Esophagus muscularis mucosa (tissue), 4 donors: Measurements from ENCODE around the gene ERGIC1. TPM values are rescaled to one million over a fixed set of nuclear protein-coding genes. Genes with fewer than 3 reads are reported as not detected.
A peak's percentile ranks its signal among the peaks of the same experiment; 100 is the strongest.

Experiments
- DNase-seq: peaks from one replicate; pipeline ENCODE4 v3.0.0-alpha.2; 2017; ENCODE audit errors: extremely low spot score
- H3K27ac ChIP-seq, 4 donors: fragments of 200-600 bp; sonication (generic); replicated peaks in 1 of 4; 1 replicate in 3 of 4; 2 replicates in 1 of 4; pipeline ENCODE4 v1.5.1; 2016 to 2019; ENCODE audit warnings: mild to moderate bottlenecking in 1 of 4
- H3K27me3 ChIP-seq, 4 donors: fragments of 200-600 bp; sonication (generic); one replicate each; pipeline versions ENCODE4 v1.5.1 to v1.6.0; 2016 to 2019
- H3K36me3 ChIP-seq, 4 donors: fragments of 200-600 bp; sonication (generic); one replicate each; pipeline ENCODE4 v1.5.1; 2016 to 2019
- H3K4me1 ChIP-seq, 4 donors: fragments of 200-600 bp; sonication (generic); one replicate each; pipeline ENCODE4 v1.5.1; 2016 to 2019
- H3K4me3 ChIP-seq, 4 donors: fragments of 200-600 bp; sonication (generic); 1 replicate in 2 of 4; 2 replicates in 2 of 4; pipeline ENCODE4 v1.5.1; 2016 to 2019; ENCODE audit warnings: mild to moderate bottlenecking in 4 of 4, moderate library complexity in 1 of 4
- H3K9me3 ChIP-seq, 4 donors: fragments of 200-600 bp; sonication (generic); 1 replicate in 3 of 4; 2 replicates in 1 of 4; pipeline ENCODE4 v1.5.1; 2016 to 2019
- EP300 ChIP-seq: sonication (generic); formaldehyde crosslinking; IDR thresholded peaks from one replicate; pipeline ENCODE4 v1.6.1; 2017; ENCODE audit warnings: antibody characterized with exemption
- POLR2A ChIP-seq: fragments of 450-650 bp; IDR thresholded peaks from one replicate; pipeline ENCODE4 v1.6.1; 2017; ENCODE audit warnings: antibody characterized with exemption, moderate library complexity, mild to moderate bottlenecking, low read depth
- POLR2AphosphoS5 ChIP-seq, 2 donors: sonication (generic); formaldehyde crosslinking; IDR thresholded peaks; one replicate each; pipeline ENCODE4 v1.6.1; 2017; ENCODE audit warnings: antibody characterized with exemption in 2 of 2
- WGBS: methylation state at CpG from one replicate; pipeline ENCODE4 v1.1.5; 2018; 5-methylcytosine and 5-hydroxymethylcytosine counted together
- intact Hi-C: fragments of 100-400 bp; cut with DNase I; formaldehyde crosslinking; loops from one replicate; pipeline ENCODE4 v1.15.1; 2023
- small RNA-seq, 3 donors: library from RNA; depleted of rRNA; stranded (forward); fragments of <200 nt; gene quantifications; one replicate each; pipeline ENCODE3, GENCODE V24; 2016
- total RNA-seq, 4 donors: library from RNA; depleted of rRNA; stranded (reverse); fragments of >200 nt; gene quantifications; one replicate each; pipeline versions ENCODE4 v1.1.0 to v1.2.1, GENCODE V29; 2016
- TF ChIP-seq, protein P1 (sequence below), 3 experiments: fragments of 200-600 bp in 2 of 3; fragments of 450-650 bp in 1 of 3; sonication (generic) in 2 of 3; IDR thresholded peaks; one replicate each; pipeline ENCODE4 v1.5.1; 2017 to 2019; ENCODE audit warnings: antibody characterized with exemption in 3 of 3, mild to moderate bottlenecking in 2 of 3, moderate library complexity in 1 of 3

ERGIC1 gene
- total RNA-seq, 4 donors from 2014 or later: 105 to 161 (median 145) TPM

DNA sequence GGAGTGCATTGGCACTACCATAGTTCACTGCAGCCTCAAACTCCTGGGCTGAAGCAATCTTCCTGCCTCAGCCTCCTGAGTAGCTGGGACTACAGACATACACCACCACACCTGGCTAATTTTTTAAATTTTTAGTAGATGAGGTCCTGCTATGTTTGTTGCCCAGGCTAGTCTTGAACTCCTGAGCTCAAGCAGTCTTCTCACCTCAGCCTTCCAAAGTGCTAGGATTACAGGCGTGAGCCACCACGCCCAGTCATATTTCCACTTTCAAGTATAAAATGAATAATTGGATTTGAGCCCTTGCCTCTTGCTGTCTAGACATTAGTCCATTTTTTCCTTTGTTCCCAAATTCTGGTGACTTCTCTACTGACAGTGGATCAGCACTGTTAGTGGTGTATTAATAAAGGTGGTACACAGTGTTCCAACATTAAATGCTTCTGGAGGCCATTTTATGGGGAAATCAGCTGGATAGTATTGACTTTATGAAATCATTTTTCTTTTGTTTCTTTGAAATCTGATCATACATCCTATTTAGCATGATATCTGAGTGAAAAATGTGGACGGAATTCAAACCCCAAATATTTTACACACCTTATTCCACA is 165.4 kb downstream of the ERGIC1 start:
- Histone ChIP-seq H3K36me3 (peaks cover 19 to 41% (median 26%) of the 10 kb centered on the region in 4 donors), H3K27me3 (peaks cover 0 to 3% (median 0%) of the 10 kb centered on the region in 4 donors), H3K4me3 (no peak overlapping the region), H3K27ac (peak overlapping the region; percentile 26 to 60 (median 38)), H3K9me3 (no peaks in the 10 kb centered on the region), H3K4me1 (peaks cover 37 to 56% (median 45%) of the 10 kb centered on the region in 4 donors)
- no peak for DNase-seq
- TF ChIP-seq POLR2AphosphoS5 (IDR thresholded peaks at IDR 0.05): peak in 1 of 2 donors; percentile 10
- TF ChIP-seq POLR2A: no peak
- WGBS: 86% methylated on average over 3 of the region's 3 CpGs
- intact Hi-C loops: no loop called here

DNA sequence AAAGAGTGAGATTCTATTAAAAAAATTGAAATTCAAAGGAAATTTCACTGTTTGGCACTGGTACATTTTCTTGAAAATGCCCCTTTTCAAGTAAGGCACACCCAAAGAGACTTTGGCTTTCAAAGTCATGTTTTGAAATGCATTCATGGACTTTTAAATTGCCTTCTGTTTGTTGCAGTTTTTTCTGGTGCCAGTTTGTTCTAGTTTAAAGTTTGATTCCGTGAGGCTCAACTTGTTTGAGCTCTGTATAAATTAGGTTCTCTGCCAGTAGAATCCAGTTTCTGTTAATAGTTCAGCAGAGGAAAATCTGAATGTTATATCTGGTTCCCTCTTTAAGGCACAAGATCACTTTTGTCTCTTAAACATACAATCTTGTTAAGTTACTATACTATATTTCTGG is 165.9 kb downstream of the ERGIC1 start:
- Histone ChIP-seq H3K27ac (peak overlapping the region; percentile 26 to 60 (median 38)), H3K9me3 (no peaks in the 10 kb centered on the region), H3K4me3 (no peak overlapping the region), H3K36me3 (peaks cover 17 to 36% (median 24%) of the 10 kb centered on the region in 4 donors), H3K27me3 (peaks cover 0 to 3% (median 0%) of the 10 kb centered on the region in 4 donors), H3K4me1 (peaks cover 37 to 57% (median 45%) of the 10 kb centered on the region in 4 donors)
- TF ChIP-seq, protein P1, sequence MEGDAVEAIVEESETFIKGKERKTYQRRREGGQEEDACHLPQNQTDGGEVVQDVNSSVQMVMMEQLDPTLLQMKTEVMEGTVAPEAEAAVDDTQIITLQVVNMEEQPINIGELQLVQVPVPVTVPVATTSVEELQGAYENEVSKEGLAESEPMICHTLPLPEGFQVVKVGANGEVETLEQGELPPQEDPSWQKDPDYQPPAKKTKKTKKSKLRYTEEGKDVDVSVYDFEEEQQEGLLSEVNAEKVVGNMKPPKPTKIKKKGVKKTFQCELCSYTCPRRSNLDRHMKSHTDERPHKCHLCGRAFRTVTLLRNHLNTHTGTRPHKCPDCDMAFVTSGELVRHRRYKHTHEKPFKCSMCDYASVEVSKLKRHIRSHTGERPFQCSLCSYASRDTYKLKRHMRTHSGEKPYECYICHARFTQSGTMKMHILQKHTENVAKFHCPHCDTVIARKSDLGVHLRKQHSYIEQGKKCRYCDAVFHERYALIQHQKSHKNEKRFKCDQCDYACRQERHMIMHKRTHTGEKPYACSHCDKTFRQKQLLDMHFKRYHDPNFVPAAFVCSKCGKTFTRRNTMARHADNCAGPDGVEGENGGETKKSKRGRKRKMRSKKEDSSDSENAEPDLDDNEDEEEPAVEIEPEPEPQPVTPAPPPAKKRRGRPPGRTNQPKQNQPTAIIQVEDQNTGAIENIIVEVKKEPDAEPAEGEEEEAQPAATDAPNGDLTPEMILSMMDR (IDR thresholded peaks at IDR 0.05): no peak
- TF ChIP-seq EP300 (no peak), POLR2A (no peak), POLR2AphosphoS5 (IDR thresholded peaks at IDR 0.05) (no peak)
- WGBS: 33% methylated on average over 1 of the region's 1 CpG
- no peak for DNase-seq
- intact Hi-C loops: no loop called here

DNA sequence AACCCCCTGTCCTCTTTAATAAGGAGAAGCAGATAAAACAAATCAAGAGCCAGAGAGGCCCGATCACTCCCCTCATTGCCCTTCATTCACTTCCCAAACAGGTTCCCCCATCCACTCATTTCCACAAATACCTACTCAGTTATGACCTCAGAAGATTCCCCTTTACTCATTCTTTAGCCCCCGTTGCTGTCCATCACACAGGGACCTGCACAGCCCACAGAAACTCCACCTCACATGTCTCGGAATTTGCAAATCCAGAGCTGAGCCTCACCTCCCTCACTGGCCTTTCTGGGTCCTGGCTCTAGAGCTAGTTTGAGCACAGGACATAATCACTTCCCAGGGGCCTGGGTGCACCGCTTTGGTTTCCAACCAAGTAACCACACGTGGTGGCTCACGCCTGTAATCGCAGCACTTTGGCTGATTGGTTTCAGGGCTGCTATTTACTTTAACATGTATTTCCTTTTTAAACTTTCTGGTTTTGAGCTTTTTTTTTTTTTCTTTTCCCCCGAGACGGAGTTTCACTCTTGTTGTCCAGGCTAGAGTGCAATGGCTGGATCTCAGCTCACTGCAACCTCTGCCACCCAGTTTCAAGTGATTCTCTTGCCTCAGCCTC is 167.3 kb downstream of the ERGIC1 start:
- H3K4me1 ChIP-seq: peaks cover 37 to 59% (median 46%) of the 10 kb centered on the region in 4 donors
- peaks cover 0 to 3% (median 0%) of the 10 kb centered on the region in 4 donors for H3K27me3 ChIP-seq
- no peak for DNase-seq
- H3K27ac ChIP-seq: no peak overlapping the region
- no peak overlapping the region for H3K4me3 ChIP-seq
- TF ChIP-seq POLR2A: no peak
- no peak for TF ChIP-seq EP300
- TF ChIP-seq, protein P1 (IDR thresholded peaks at IDR 0.05): no peak
- no peak for TF ChIP-seq POLR2AphosphoS5 (IDR thresholded peaks at IDR 0.05)
- H3K9me3 ChIP-seq: no peaks in the 10 kb centered on the region
- 87% methylated on average over 9 of the region's 9 CpGs for WGBS
- intact Hi-C loops: no loop called here
- H3K36me3 ChIP-seq: peaks cover 3 to 22% (median 10%) of the 10 kb centered on the region in 4 donors

Small RNAs within 50 kb of the gene (small RNA-seq; reads per million reads assigned to genes)
- gene AC022217.4: 0 reads per million in 3 donors

Other genes with a start within 250 kb of the ERGIC1 start
- gene NEURL1B, start 193.0 kb upstream of the ERGIC1 start, total RNA-seq: 10 to 100 TPM; 34.1 to 87.1 (median 60.2) TPM
- 100 to 1,000 TPM; 455 to 718 (median 676) TPM for gene DUSP1, start 63.1 kb upstream of the ERGIC1 start, total RNA-seq
- gene RPL26L1, start 125.2 kb downstream of the ERGIC1 start, total RNA-seq: 10 to 100 TPM; 17.8 to 25.8 (median 22.1) TPM
- 100 to 1,000 TPM; 106 to 210 (median 133) TPM for gene ATP6V0E1, start 149.5 kb downstream of the ERGIC1 start, total RNA-seq
- gene CREBRF, start 222.1 kb downstream of the ERGIC1 start, total RNA-seq: 10 to 100 TPM; 37.8 to 76.5 (median 46.3) TPM